Activated T-cell treated with anti-CD3 and anti-CD28 coated beads, Interleukin-2, amount 50 U/mL, for 72 hours (primary cell): ENCODE measurements around the gene IL22RA1. TPM values are rescaled to one million over a fixed set of nuclear protein-coding genes. Genes with fewer than 3 reads are reported as not detected.

Source experiments
- ATAC-seq, 2 donors: fragments of 150-1000 bp; cut with Tn5 transposase; replicated peaks in 1 of 2; 2 replicates each; pipeline ENCODE4 v1.10.0; 2021; ENCODE audit warnings: moderate library complexity in 2 of 2, mild to moderate bottlenecking in 1 of 2
- DNase-seq, 2 donors: peaks; one replicate each; pipeline ENCODE4 v3.0.0; 2021 to 2022; ENCODE audit warnings: mixed read lengths in 1 of 2
- H3K27ac Mint-ChIP-seq: one replicate; pipeline ENCODE4 v1.8.0; 2022; ENCODE audit warnings: mild to moderate bottlenecking, moderate library complexity, mixed read lengths
- H3K27me3 Mint-ChIP-seq: one replicate; pipeline ENCODE4 v1.8.0; 2022; ENCODE audit warnings: low read depth, mixed read lengths
- H3K36me3 Mint-ChIP-seq, 2 donors: one replicate each; pipeline ENCODE4 v1.8.0; 2022; ENCODE audit warnings: mixed read lengths in 2 of 2, mild to moderate bottlenecking in 1 of 2; ENCODE audit not compliant: insufficient read depth in 2 of 2
- H3K4me1 Mint-ChIP-seq: one replicate; pipeline ENCODE4 v1.8.0; 2022; ENCODE audit warnings: low read depth, mixed read lengths
- H3K4me3 Mint-ChIP-seq, 2 donors: one replicate each; pipeline ENCODE4 v1.8.0; 2022; ENCODE audit warnings: mild to moderate bottlenecking in 2 of 2, mixed read lengths in 2 of 2, moderate library complexity in 2 of 2
- H3K9me3 Mint-ChIP-seq, 2 donors: one replicate each; pipeline ENCODE4 v1.8.0; 2022; ENCODE audit warnings: mixed read lengths in 2 of 2
- total RNA-seq, 2 donors: library from RNA; stranded (reverse); gene quantifications; one replicate each; pipeline ENCODE4 v1.2.3, GENCODE V29; 2022

Gene IL22RA1
- total RNA-seq, 2 donors from 2014 or later = not detected

GRCh38 chr1:24125456-24125855 lies 17.5 kb downstream of the IL22RA1 start:
- Mint-ChIP-seq H3K36me3 (peaks cover 3 to 5% of the 10 kb centered on the region in 2 donors), H3K4me1 (no peaks in the 10 kb centered on the region), H3K9me3 (peaks cover 5 to 8% of the 10 kb centered on the region in 2 donors), H3K4me3 (no peak overlapping the region), H3K27me3 (peaks cover 15% of the 10 kb centered on the region), H3K27ac (no peak overlapping the region)
- ATAC-seq (no peak), DNase-seq (no peak)

GRCh38 chr1:24124980-24125379 lies 18.0 kb downstream of the IL22RA1 start:
- no peaks in the 10 kb centered on the region for H3K4me1 Mint-ChIP-seq
- H3K36me3 Mint-ChIP-seq = peaks cover 0 to 3% of the 10 kb centered on the region in 2 donors
- no peak overlapping the region for H3K27ac Mint-ChIP-seq
- ATAC-seq (no peak), DNase-seq (no peak)
- peaks cover 15% of the 10 kb centered on the region for H3K27me3 Mint-ChIP-seq
- H3K4me3 Mint-ChIP-seq = no peak overlapping the region
- peaks cover 5% of the 10 kb centered on the region in 2 donors for H3K9me3 Mint-ChIP-seq

GRCh38 chr1:24123611-24124010 lies 19.3 kb downstream of the IL22RA1 start:
- ATAC-seq (no peak), DNase-seq (no peak)
- Mint-ChIP-seq H3K27me3 (peaks cover 2% of the 10 kb centered on the region), H3K4me3 (no peak overlapping the region), H3K4me1 (no peaks in the 10 kb centered on the region), H3K36me3 (no peaks in the 10 kb centered on the region), H3K27ac (no peak overlapping the region), H3K9me3 (no peaks in the 10 kb centered on the region)

GRCh38 chr1:24122776-24123175 lies 20.2 kb downstream of the IL22RA1 start:
- peaks cover 3% of the 10 kb centered on the region for H3K27me3 Mint-ChIP-seq
- ATAC-seq = no peak
- no peak for DNase-seq
- no peak overlapping the region for H3K4me3 Mint-ChIP-seq
- no peak overlapping the region for H3K27ac Mint-ChIP-seq
- H3K36me3 Mint-ChIP-seq = no peaks in the 10 kb centered on the region
- no peaks in the 10 kb centered on the region for H3K9me3 Mint-ChIP-seq
- H3K4me1 Mint-ChIP-seq = peaks cover 2% of the 10 kb centered on the region

GRCh38 chr1:24121406-24121805 lies 21.5 kb downstream of the IL22RA1 start:
- Mint-ChIP-seq H3K9me3 (no peaks in the 10 kb centered on the region), H3K36me3 (no peaks in the 10 kb centered on the region), H3K27ac (no peak overlapping the region), H3K27me3 (peaks cover 12% of the 10 kb centered on the region), H3K4me3 (no peak overlapping the region), H3K4me1 (peaks cover 4% of the 10 kb centered on the region)
- ATAC-seq = no peak
- DNase-seq = no peak

GRCh38 chr1:24120965-24121364 lies 22.0 kb downstream of the IL22RA1 start:
- DNase-seq = no peak
- Mint-ChIP-seq H3K9me3 (no peaks in the 10 kb centered on the region), H3K27me3 (peaks cover 16% of the 10 kb centered on the region), H3K36me3 (no peaks in the 10 kb centered on the region), H3K27ac (no peak overlapping the region), H3K4me1 (peaks cover 4% of the 10 kb centered on the region), H3K4me3 (no peak overlapping the region)
- ATAC-seq = no peak

GRCh38 chr1:24119859-24120756 lies 22.8 kb downstream of the IL22RA1 start:
- H3K27me3 Mint-ChIP-seq = peaks cover 17% of the 10 kb centered on the region
- no peaks in the 10 kb centered on the region for H3K9me3 Mint-ChIP-seq
- H3K4me1 Mint-ChIP-seq = peaks cover 4% of the 10 kb centered on the region
- H3K36me3 Mint-ChIP-seq = no peaks in the 10 kb centered on the region
- DNase-seq (no peak), ATAC-seq (no peak)
- H3K27ac Mint-ChIP-seq = no peak overlapping the region
- H3K4me3 Mint-ChIP-seq = no peak overlapping the region

- Mint-ChIP-seq H3K36me3 (no peaks in the 10 kb centered on the region), H3K9me3 (no peaks in the 10 kb centered on the region), H3K27ac (no peak overlapping the region), H3K4me3 (no peak overlapping the region), H3K27me3 (peaks cover 17% of the 10 kb centered on the region), H3K4me1 (peaks cover 4% of the 10 kb centered on the region)
- no peak for ATAC-seq
- no peak for DNase-seq
Observed at GRCh38 chr1:24119489-24119858, 23.5 kb downstream of the IL22RA1 start.

GRCh38 chr1:24118410-24119242 lies 24.3 kb downstream of the IL22RA1 start:
- H3K27me3 Mint-ChIP-seq = peaks cover 24% of the 10 kb centered on the region
- no peaks in the 10 kb centered on the region for H3K36me3 Mint-ChIP-seq
- H3K9me3 Mint-ChIP-seq = no peaks in the 10 kb centered on the region
- no peak for DNase-seq
- peaks cover 4% of the 10 kb centered on the region for H3K4me1 Mint-ChIP-seq
- no peak overlapping the region for H3K4me3 Mint-ChIP-seq
- no peak overlapping the region for H3K27ac Mint-ChIP-seq
- ATAC-seq = no peak

- ATAC-seq (no peak), DNase-seq (no peak)
- H3K9me3 Mint-ChIP-seq = no peaks in the 10 kb centered on the region
- H3K27ac Mint-ChIP-seq = no peak overlapping the region
- no peaks in the 10 kb centered on the region for H3K36me3 Mint-ChIP-seq
- H3K4me1 Mint-ChIP-seq = peaks cover 4% of the 10 kb centered on the region
- H3K27me3 Mint-ChIP-seq = peaks cover 31% of the 10 kb centered on the region
- no peak overlapping the region for H3K4me3 Mint-ChIP-seq
Observed at GRCh38 chr1:24117722-24118409, 25.1 kb downstream of the IL22RA1 start.

GRCh38 chr1:24117132-24117531 lies 25.8 kb downstream of the IL22RA1 start:
- Mint-ChIP-seq H3K9me3 (no peaks in the 10 kb centered on the region), H3K36me3 (no peaks in the 10 kb centered on the region), H3K4me1 (peaks cover 11% of the 10 kb centered on the region), H3K4me3 (no peak overlapping the region), H3K27me3 (peaks cover 36% of the 10 kb centered on the region), H3K27ac (no peak overlapping the region)
- no peak for ATAC-seq
- DNase-seq = no peak

GRCh38 chr1:24114753-24115152 lies 28.2 kb downstream of the IL22RA1 start:
- no peak overlapping the region for H3K4me3 Mint-ChIP-seq
- H3K27me3 Mint-ChIP-seq = peaks cover 46% of the 10 kb centered on the region
- H3K9me3 Mint-ChIP-seq = no peaks in the 10 kb centered on the region
- DNase-seq (no peak), ATAC-seq (no peak)
- H3K4me1 Mint-ChIP-seq = peaks cover 13% of the 10 kb centered on the region
- H3K27ac Mint-ChIP-seq = no peak overlapping the region
- H3K36me3 Mint-ChIP-seq = no peaks in the 10 kb centered on the region

- H3K27ac Mint-ChIP-seq = no peak overlapping the region
- H3K4me1 Mint-ChIP-seq = peaks cover 19% of the 10 kb centered on the region
- no peak for DNase-seq
- no peak for ATAC-seq
- peaks cover 46% of the 10 kb centered on the region for H3K27me3 Mint-ChIP-seq
- no peak overlapping the region for H3K4me3 Mint-ChIP-seq
- no peaks in the 10 kb centered on the region for H3K9me3 Mint-ChIP-seq
- no peaks in the 10 kb centered on the region for H3K36me3 Mint-ChIP-seq
Observed at GRCh38 chr1:24113641-24114033, 29.3 kb downstream of the IL22RA1 start.
